Smooth muscle cell (in vitro differentiated cells): Measurements from ENCODE around the gene PSD4. TPM values are rescaled to one million over a fixed set of nuclear protein-coding genes. Genes with fewer than 3 reads are reported as not detected.

Experiments used
- DNase-seq: peaks from one replicate; lab custom pipeline; 2025; ENCODE audit not compliant: unreplicated experiment; lab: John Stamatoyannopoulos, UW
- H2AFZ ChIP-seq: fragments of 200-600 bp; sonication (generic); 2 replicates; pipeline ENCODE4 v1.6.0; 2016; ENCODE audit warnings: antibody characterized with exemption, low read depth, mild to moderate bottlenecking
- H3F3A ChIP-seq: fragments of 200-600 bp; sonication (generic); 2 replicates; pipeline ENCODE4 v1.6.0; 2017; ENCODE audit warnings: antibody characterized with exemption, low read depth
- H3K27ac ChIP-seq: fragments of 200-600 bp; sonication (generic); 2 replicates; pipeline ENCODE4 v1.5.1; 2016; ENCODE audit warnings: low read depth, mild to moderate bottlenecking
- H3K27me3 ChIP-seq: fragments of 200-600 bp; sonication (generic); 2 replicates; pipeline ENCODE4 v1.6.1; 2016; ENCODE audit warnings: low read depth, mild to moderate bottlenecking
- H3K36me3 ChIP-seq: fragments of 200-600 bp; sonication (generic); 2 replicates; pipeline ENCODE4 v1.5.1; 2016; ENCODE audit warnings: low read depth
- H3K4me1 ChIP-seq: fragments of 200-600 bp; sonication (generic); 2 replicates; pipeline ENCODE4 v1.5.1; 2016; ENCODE audit warnings: low read depth
- H3K4me2 ChIP-seq: fragments of 200-600 bp; sonication (generic); 2 replicates; pipeline ENCODE4 v1.6.0; 2016; ENCODE audit warnings: mild to moderate bottlenecking
- H3K4me3 ChIP-seq: fragments of 200-600 bp; sonication (generic); 2 replicates; pipeline ENCODE4 v1.5.1; 2016; ENCODE audit warnings: mild to moderate bottlenecking
- H3K79me2 ChIP-seq: fragments of 200-600 bp; sonication (generic); 2 replicates; pipeline ENCODE4 v1.6.0; 2016; ENCODE audit warnings: low read depth, mild to moderate bottlenecking
- H3K9ac ChIP-seq: fragments of 200-600 bp; sonication (generic); 2 replicates; pipeline ENCODE4 v1.6.0; 2016; ENCODE audit warnings: low read depth
- H3K9me3 ChIP-seq: fragments of 200-600 bp; sonication (generic); replicated peaks from 2 replicates; pipeline ENCODE4 v1.5.1; 2016; ENCODE audit warnings: low read depth
- H4K20me1 ChIP-seq: fragments of 200-600 bp; sonication (generic); 2 replicates; pipeline ENCODE4 v1.6.0; 2016; ENCODE audit warnings: low read depth
- CTCF ChIP-seq: fragments of 200-600 bp; sonication (generic); IDR thresholded peaks from 2 replicates; pipeline ENCODE4 v1.5.1; 2017; ENCODE audit warnings: borderline replicate concordance, mild to moderate bottlenecking, antibody characterized with exemption; ENCODE audit not compliant: insufficient read depth, poor library complexity, severe bottlenecking
- WGBS: methylation state at CpG from one replicate; pipeline ENCODE4 v1.1.7; 2016; ENCODE audit warnings: low lambda C conversion rate; 5-methylcytosine and 5-hydroxymethylcytosine counted together
- polyA plus RNA-seq: library from polyadenylated mRNA; unstranded; fragments of >200 nt; fragmentation: Nextera tagmentation; extraction: Ambion mirVana; gene quantifications from 2 replicates; pipeline ENCODE4 v1.2.1, GENCODE V29; 2016
- total RNA-seq: library from RNA; depleted of rRNA; stranded (reverse); fragments of >200 nt; gene quantifications from 2 replicates; pipeline ENCODE4 v1.2.3, GENCODE V29; 2014

Gene PSD4
- total and polyA plus RNA-seq, 2 experiments from 2014 or later: 7.3 to 7.8 TPM

GRCh38 chr2:113144259-113144658 is 29.5 kb upstream of the PSD4 start:
- 85% methylated on average over 4 of the region's 4 CpGs for WGBS
- no peak for TF ChIP-seq CTCF

GRCh38 chr2:113148606-113149552 is 24.9 kb upstream of the PSD4 start:
- Histone ChIP-seq H3K27ac (no peak overlapping the region), H3K36me3 (no peaks in the 10 kb centered on the region), H2AFZ (no peak overlapping the region), H3K27me3 (no peaks in the 10 kb centered on the region), H3K9me3 (no peaks in the 10 kb centered on the region), H3K4me1 (no peaks in the 10 kb centered on the region), H3K4me3 (no peak overlapping the region), H3K79me2 (no peaks in the 10 kb centered on the region), H3F3A (no peaks in the 10 kb centered on the region), H3K4me2 (no peak overlapping the region), H3K9ac (no peak overlapping the region), H4K20me1 (no peaks in the 10 kb centered on the region)
- 84% methylated on average over 8 of the region's 8 CpGs for WGBS
- TF ChIP-seq CTCF: no peak
- DNase-seq: no peak

More at GRCh38 chr2:113144259-113144658, 29.5 kb upstream of the PSD4 start:
- Histone ChIP-seq H3K4me1 (no peaks in the 10 kb centered on the region), H2AFZ (no peak overlapping the region), H3K9ac (no peak overlapping the region), H4K20me1 (no peaks in the 10 kb centered on the region), H3K27me3 (no peaks in the 10 kb centered on the region), H3K36me3 (no peaks in the 10 kb centered on the region), H3K79me2 (no peaks in the 10 kb centered on the region), H3K4me2 (no peak overlapping the region), H3F3A (no peaks in the 10 kb centered on the region), H3K4me3 (no peak overlapping the region), H3K9me3 (no peaks in the 10 kb centered on the region), H3K27ac (no peak overlapping the region)
- no peak for DNase-seq

GRCh38 chr2:113149553-113150257 is 24.1 kb upstream of the PSD4 start:
- H3K27ac ChIP-seq: no peak overlapping the region
- no peak overlapping the region for H3K4me3 ChIP-seq
- no peak overlapping the region for H3K4me2 ChIP-seq
- H3K9ac ChIP-seq: no peak overlapping the region
- H2AFZ ChIP-seq: no peak overlapping the region
- no peaks in the 10 kb centered on the region for H3K27me3 ChIP-seq
- H3K4me1 ChIP-seq: no peaks in the 10 kb centered on the region
- 78% methylated on average over 1 of the region's 1 CpG for WGBS
- H3K79me2 ChIP-seq: no peaks in the 10 kb centered on the region
- no peaks in the 10 kb centered on the region for H3K9me3 ChIP-seq
- no peaks in the 10 kb centered on the region for H3K36me3 ChIP-seq
- no peak for DNase-seq
- H3F3A ChIP-seq: no peaks in the 10 kb centered on the region
- no peak for TF ChIP-seq CTCF
- no peaks in the 10 kb centered on the region for H4K20me1 ChIP-seq
